ENCODE results near the gene MYOZ3. TPM values are rescaled to one million over a fixed set of nuclear protein-coding genes. Genes with fewer than 3 reads are reported as not detected.

The MYOZ3 gene
- total and polyA plus RNA-seq, 2 donors: 1.5 to 3.2 TPM

GRCh38 chr5:150653145-150653761 is 7.8 kb upstream of the MYOZ3 start:
- Histone ChIP-seq H3K4me3 (ENCODE audit: low read depth, low read length) (no peak overlapping the region), H3K4me1 (ENCODE audit: insufficient read depth) (no peaks in the 10 kb centered on the region), H3K36me3 (ENCODE audit: insufficient read depth) (no peaks in the 10 kb centered on the region), H3K27ac (ENCODE audit: low read depth) (no peak overlapping the region)
- no peak for DNase-seq (ENCODE audit: extremely low spot score)
- WGBS: 65% methylated on average over 5 of the region's 5 CpGs

GRCh38 chr5:150653762-150654556 is 7.1 kb upstream of the MYOZ3 start:
- H3K36me3 ChIP-seq (ENCODE audit: insufficient read depth): no peaks in the 10 kb centered on the region
- no peak for DNase-seq (ENCODE audit: extremely low spot score)
- H3K27ac ChIP-seq (ENCODE audit: low read depth): no peak overlapping the region
- 72% methylated on average over 2 of the region's 2 CpGs for WGBS
- H3K4me3 ChIP-seq (ENCODE audit: low read depth, low read length): no peak overlapping the region
- no peaks in the 10 kb centered on the region for H3K4me1 ChIP-seq (ENCODE audit: insufficient read depth)

GRCh38 chr5:150655221-150655620 is 5.8 kb upstream of the MYOZ3 start:
- Histone ChIP-seq H3K27ac (ENCODE audit: low read depth) (no peak overlapping the region), H3K4me3 (ENCODE audit: low read depth, low read length) (no peak overlapping the region), H3K4me1 (ENCODE audit: insufficient read depth) (no peaks in the 10 kb centered on the region), H3K36me3 (ENCODE audit: insufficient read depth) (no peaks in the 10 kb centered on the region)
- no peak for DNase-seq (ENCODE audit: extremely low spot score)
- WGBS: 82% methylated on average over 3 of the region's 3 CpGs

- peak overlapping the region; percentile 58 for H3K27ac ChIP-seq (ENCODE audit: low read depth)
- 2% methylated on average over 92 of the region's 99 CpGs for WGBS
- peak overlapping the region; percentile 43 for H3K4me3 ChIP-seq (ENCODE audit: low read depth, low read length)
- no peak for DNase-seq (ENCODE audit: extremely low spot score)
- H3K36me3 ChIP-seq (ENCODE audit: insufficient read depth): no peaks in the 10 kb centered on the region
- no peaks in the 10 kb centered on the region for H3K4me1 ChIP-seq (ENCODE audit: insufficient read depth)
Measured at GRCh38 chr5:150656191-150657132, 4.6 kb upstream of the MYOZ3 start.

GRCh38 chr5:150658121-150658520 is 2.9 kb upstream of the MYOZ3 start:
- H3K4me1 ChIP-seq (ENCODE audit: insufficient read depth): no peaks in the 10 kb centered on the region
- H3K27ac ChIP-seq (ENCODE audit: low read depth): no peak overlapping the region
- no peak for DNase-seq (ENCODE audit: extremely low spot score)
- 96% methylated on average over 4 of the region's 4 CpGs for WGBS
- H3K4me3 ChIP-seq (ENCODE audit: low read depth, low read length): no peak overlapping the region
- H3K36me3 ChIP-seq (ENCODE audit: insufficient read depth): no peaks in the 10 kb centered on the region

GRCh38 chr5:150658699-150659265 is 2.3 kb upstream of the MYOZ3 start:
- 77% methylated on average over 3 of the region's 3 CpGs for WGBS
- H3K36me3 ChIP-seq (ENCODE audit: insufficient read depth): no peaks in the 10 kb centered on the region
- no peak for DNase-seq (ENCODE audit: extremely low spot score)
- H3K4me3 ChIP-seq (ENCODE audit: low read depth, low read length): no peak overlapping the region
- H3K4me1 ChIP-seq (ENCODE audit: insufficient read depth): no peaks in the 10 kb centered on the region
- no peak overlapping the region for H3K27ac ChIP-seq (ENCODE audit: low read depth)

- H3K27ac ChIP-seq (ENCODE audit: low read depth): no peak overlapping the region
- H3K4me1 ChIP-seq (ENCODE audit: insufficient read depth): no peaks in the 10 kb centered on the region
- H3K4me3 ChIP-seq (ENCODE audit: low read depth, low read length): no peak overlapping the region
- WGBS: 90% methylated on average over 11 of the region's 11 CpGs
- no peak for DNase-seq (ENCODE audit: extremely low spot score)
- H3K36me3 ChIP-seq (ENCODE audit: insufficient read depth): no peaks in the 10 kb centered on the region
Measured at GRCh38 chr5:150659360-150660107, 1.5 kb upstream of the MYOZ3 start.

- no peak overlapping the region for H3K4me3 ChIP-seq (ENCODE audit: low read depth, low read length)
- H3K27ac ChIP-seq (ENCODE audit: low read depth): peak overlapping the region; percentile 26
- no peaks in the 10 kb centered on the region for H3K36me3 ChIP-seq (ENCODE audit: insufficient read depth)
- H3K4me1 ChIP-seq (ENCODE audit: insufficient read depth): no peaks in the 10 kb centered on the region
- 40% methylated on average over 4 of the region's 4 CpGs for WGBS
- no peak for DNase-seq (ENCODE audit: extremely low spot score)
Measured at GRCh38 chr5:150660108-150660831, 781 bp upstream of the MYOZ3 start.

GRCh38 chr5:150661821-150662596 is 958 bp downstream of the MYOZ3 start:
- no peak for DNase-seq (ENCODE audit: extremely low spot score)
- Histone ChIP-seq H3K4me1 (ENCODE audit: insufficient read depth) (no peaks in the 10 kb centered on the region), H3K4me3 (ENCODE audit: low read depth, low read length) (no peak overlapping the region), H3K36me3 (ENCODE audit: insufficient read depth) (no peaks in the 10 kb centered on the region), H3K27ac (ENCODE audit: low read depth) (no peak overlapping the region)
- WGBS: 88% methylated on average over 10 of the region's 10 CpGs

GRCh38 chr5:150662731-150663516 is 1.9 kb downstream of the MYOZ3 start:
- H3K4me1 ChIP-seq (ENCODE audit: insufficient read depth): no peaks in the 10 kb centered on the region
- H3K36me3 ChIP-seq (ENCODE audit: insufficient read depth): no peaks in the 10 kb centered on the region
- 88% methylated on average over 4 of the region's 4 CpGs for WGBS
- no peak for DNase-seq (ENCODE audit: extremely low spot score)
- no peak overlapping the region for H3K27ac ChIP-seq (ENCODE audit: low read depth)
- H3K4me3 ChIP-seq (ENCODE audit: low read depth, low read length): no peak overlapping the region

GRCh38 chr5:150663936-150664335 is 2.9 kb downstream of the MYOZ3 start:
- Histone ChIP-seq H3K36me3 (ENCODE audit: insufficient read depth) (no peaks in the 10 kb centered on the region), H3K27ac (ENCODE audit: low read depth) (no peak overlapping the region), H3K4me3 (ENCODE audit: low read depth, low read length) (no peak overlapping the region), H3K4me1 (ENCODE audit: insufficient read depth) (no peaks in the 10 kb centered on the region)
- WGBS: 97% methylated on average over 3 of the region's 3 CpGs
- DNase-seq (ENCODE audit: extremely low spot score): no peak
